DND-41 (cell line): Measurements from ENCODE around the gene DOHH.

Experiments
- ATAC-seq: fragments of 200-7000 bp; cut with Tn5 transposase; 3 replicates; pipeline ENCODE4 v1.9.1; 2021; ENCODE audit warnings: low read depth; ENCODE audit not compliant: insufficient read depth
- DNase-seq: peaks from one replicate; pipeline ENCODE4 v3.0.0-alpha.2; 2020
- H2AFZ ChIP-seq: 2 replicates; pipeline ENCODE4 v1.6.0; 2012; ENCODE audit warnings: low read depth, low read length
- H3K27ac ChIP-seq: 2 replicates; pipeline ENCODE4 v1.5.1; 2012; ENCODE audit warnings: low read length, inconsistent platforms
- H3K27me3 ChIP-seq: fragments of 200-600 bp; sonication (generic); 2 replicates; pipeline ENCODE4 v1.6.0; 2012; ENCODE audit warnings: low read length, mild to moderate bottlenecking, inconsistent platforms; ENCODE audit not compliant: insufficient read depth, poor library complexity
- H3K36me3 ChIP-seq: 2 replicates; pipeline ENCODE4 v1.5.1; 2012; ENCODE audit warnings: low read length, inconsistent platforms; ENCODE audit not compliant: insufficient read depth
- H3K4me1 ChIP-seq: 2 replicates; pipeline ENCODE4 v1.5.1; 2012; ENCODE audit warnings: mild to moderate bottlenecking, low read length; ENCODE audit not compliant: insufficient read depth
- H3K4me2 ChIP-seq: 2 replicates; pipeline ENCODE4 v1.6.0; 2012; ENCODE audit warnings: mild to moderate bottlenecking, moderate library complexity, low read length, inconsistent platforms; ENCODE audit not compliant: insufficient read depth
- H3K4me3 ChIP-seq, 2 experiments: fragments of 200-600 bp in 1 of 2; shearing (Covaris generic) in 1 of 2; 2 replicates each; pipeline ENCODE4 v1.5.1; 2012 to 2016; ENCODE audit warnings: inconsistent platforms in 2 of 2, low read length in 2 of 2, mild to moderate bottlenecking in 2 of 2, low read depth in 1 of 2, moderate library complexity in 1 of 2
- H3K79me2 ChIP-seq: 2 replicates; pipeline ENCODE4 v1.6.0; 2012; ENCODE audit warnings: low read length, inconsistent platforms; ENCODE audit not compliant: insufficient read depth
- H3K9ac ChIP-seq: 2 replicates; pipeline ENCODE4 v1.6.0; 2012; ENCODE audit warnings: low read depth, mild to moderate bottlenecking, inconsistent platforms, low read length, moderate library complexity
- H3K9me3 ChIP-seq: 2 replicates; pipeline ENCODE4 v1.5.1; 2012; ENCODE audit warnings: low read length, moderate library complexity, mild to moderate bottlenecking, inconsistent platforms; ENCODE audit not compliant: insufficient read depth, severe bottlenecking
- H4K20me1 ChIP-seq: 2 replicates; pipeline ENCODE4 v1.6.0; 2012; ENCODE audit warnings: low read length; ENCODE audit not compliant: insufficient read depth
- CTCF ChIP-seq: IDR thresholded peaks from 2 replicates; pipeline ENCODE4 v1.5.1; 2012; ENCODE audit warnings: borderline replicate concordance, low read length, moderate library complexity, mild to moderate bottlenecking; ENCODE audit not compliant: poor library complexity, severe bottlenecking; ENCODE audit errors: extremely low read depth
- EZH2 ChIP-seq: IDR thresholded peaks from 3 replicates; pipeline ENCODE4 v1.6.1; 2012; ENCODE audit warnings: borderline replicate concordance, low read depth, mild to moderate bottlenecking, moderate library complexity, low read length, inconsistent platforms; ENCODE audit not compliant: severe bottlenecking

DOHH gene

GRCh38 chr19:3514930-3515329 is 14.5 kb upstream of the DOHH start:
- peaks cover 90% of the 10 kb centered on the region for H4K20me1 ChIP-seq
- no peak overlapping the region for H3K4me3 ChIP-seq
- peaks cover 78% of the 10 kb centered on the region for H3K36me3 ChIP-seq
- H2AFZ ChIP-seq: no peak overlapping the region
- H3K27me3 ChIP-seq: no peaks in the 10 kb centered on the region
- TF ChIP-seq EZH2 (no peak), CTCF (no peak)
- peaks cover 100% of the 10 kb centered on the region for H3K79me2 ChIP-seq
- H3K9ac ChIP-seq: no peak overlapping the region
- no peak for ATAC-seq
- no peak for DNase-seq
- no peaks in the 10 kb centered on the region for H3K9me3 ChIP-seq
- peaks cover 5% of the 10 kb centered on the region; the same call in 1 of the 2 replicates for H3K4me1 ChIP-seq
- no peak overlapping the region; the same call in 1 of the 2 replicates for H3K27ac ChIP-seq
- H3K4me2 ChIP-seq: no peak overlapping the region

DNA sequence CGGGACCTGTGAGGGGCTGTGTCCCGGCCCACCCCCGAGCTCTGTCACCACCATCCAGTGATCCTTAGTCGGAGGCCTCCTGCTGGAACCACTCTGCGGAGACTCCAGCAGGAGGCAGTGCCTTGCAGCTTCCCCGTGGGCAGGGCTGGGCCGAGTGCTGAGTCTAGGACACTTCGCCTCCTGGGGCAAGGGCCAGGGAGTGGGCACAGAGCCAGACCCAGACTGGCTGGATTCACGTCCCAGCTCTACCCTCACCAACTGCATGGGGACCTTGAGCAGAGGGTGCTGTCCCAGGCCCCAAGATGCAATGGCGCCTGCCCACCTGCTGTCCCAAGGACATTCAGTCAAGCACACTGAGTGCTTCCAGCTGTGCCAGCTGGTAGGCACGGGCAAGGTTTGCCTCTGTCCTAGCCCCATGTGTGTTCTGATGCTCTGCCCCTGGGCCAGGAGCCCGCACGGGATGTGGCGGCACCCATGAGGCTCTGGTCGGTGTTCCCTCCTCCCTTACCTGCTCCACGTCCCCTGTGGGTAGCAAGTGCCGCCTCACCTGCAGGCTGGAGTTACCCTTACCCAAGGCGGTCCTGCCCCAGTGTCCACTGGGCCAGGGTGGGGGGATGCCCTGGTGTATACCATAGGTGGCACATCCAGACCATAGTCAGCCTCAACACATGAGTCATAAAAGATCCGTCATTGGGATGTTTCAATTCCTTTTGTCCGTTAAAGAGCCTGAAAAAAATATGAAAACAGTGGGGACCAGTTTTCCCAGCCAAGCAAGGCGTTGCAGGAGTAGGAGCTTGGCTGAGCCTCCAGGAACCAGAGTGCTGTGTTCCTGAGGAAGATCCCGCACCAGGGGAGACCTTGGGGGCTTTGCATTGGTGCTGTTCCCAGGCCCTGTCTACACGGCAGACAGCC is 13.0 kb upstream of the DOHH start:
- no peak for ATAC-seq
- H3K4me2 ChIP-seq: no peak overlapping the region
- H3K9me3 ChIP-seq: no peaks in the 10 kb centered on the region
- no peak overlapping the region for H3K27ac ChIP-seq
- H2AFZ ChIP-seq: no peak overlapping the region
- no peaks in the 10 kb centered on the region for H3K27me3 ChIP-seq
- H4K20me1 ChIP-seq: peaks cover 90% of the 10 kb centered on the region
- peaks cover 78% of the 10 kb centered on the region for H3K36me3 ChIP-seq
- no peak overlapping the region for H3K4me3 ChIP-seq
- TF ChIP-seq EZH2 (no peak), CTCF (no peak)
- no peak for DNase-seq
- peaks cover 100% of the 10 kb centered on the region for H3K79me2 ChIP-seq
- peaks cover 17% of the 10 kb centered on the region for H3K4me1 ChIP-seq
- H3K9ac ChIP-seq: no peak overlapping the region

- H3K27me3 ChIP-seq: no peaks in the 10 kb centered on the region
- H3K27ac ChIP-seq: no peak overlapping the region
- H3K9ac ChIP-seq: no peak overlapping the region
- H3K9me3 ChIP-seq: no peaks in the 10 kb centered on the region
- H3K4me2 ChIP-seq: no peak overlapping the region
- no peak overlapping the region for H2AFZ ChIP-seq
- H4K20me1 ChIP-seq: peaks cover 90% of the 10 kb centered on the region
- peaks cover 100% of the 10 kb centered on the region for H3K79me2 ChIP-seq
- H3K4me1 ChIP-seq: peaks cover 23% of the 10 kb centered on the region
- H3K36me3 ChIP-seq: peaks cover 76% of the 10 kb centered on the region
- TF ChIP-seq EZH2 (no peak), CTCF (no peak)
- no peak overlapping the region for H3K4me3 ChIP-seq
- DNase-seq (no peak), ATAC-seq (no peak)
These were observed 12.2 kb upstream of the DOHH start for GRCh38 chr19:3512562-3513228.
